OCI-LY3 (cell line): ENCODE results near the gene LETMD1.

ENCODE experiments used
- H2AFZ ChIP-seq: fragments of 200-600, 300-600 bp; shearing (Covaris generic); 2 replicates; pipeline ENCODE4 v1.6.0; 2014; ENCODE audit warnings: antibody characterized with exemption, low read depth, low read length
- H3K27ac ChIP-seq: fragments of 200-600, 300-600 bp; sonication (generic); 2 replicates; pipeline ENCODE4 v1.5.1; 2014; ENCODE audit warnings: mild to moderate bottlenecking, low read length, moderate library complexity, mixed read lengths
- H3K27me3 ChIP-seq: fragments of 200-600, 300-600 bp; sonication (generic); 2 replicates; pipeline ENCODE4 v1.6.1; 2014; ENCODE audit warnings: low read depth, low read length, mixed read lengths
- H3K36me3 ChIP-seq: fragments of 200-600, 300-600 bp; sonication (generic); replicated peaks from 2 replicates; pipeline ENCODE3; 2014; ENCODE audit warnings: low read depth, low read length, mixed read lengths
- H3K4me1 ChIP-seq: fragments of 300-600, 200-600 bp; sonication (generic); 2 replicates; pipeline ENCODE4 v1.6.1; 2014; ENCODE audit warnings: low read length, mixed read lengths
- H3K4me2 ChIP-seq: fragments of 200-600, 300-600 bp; sonication (generic); 2 replicates; pipeline ENCODE4 v1.6.1; 2014; ENCODE audit warnings: low read length, mixed read lengths
- H3K4me3 ChIP-seq: fragments of 300-600, 200-600 bp; sonication (generic); 2 replicates; pipeline ENCODE4 v1.5.1; 2014; ENCODE audit warnings: antibody characterized with exemption, mild to moderate bottlenecking, low read length, moderate library complexity
- H3K79me2 ChIP-seq: fragments of 300-600, 200-600 bp; shearing (Covaris generic); 2 replicates; pipeline ENCODE4 v1.6.1; 2014; ENCODE audit warnings: mild to moderate bottlenecking, low read length, mixed read lengths
- H3K9ac ChIP-seq: fragments of 300-600, 200-600 bp; shearing (Covaris generic); 2 replicates; pipeline ENCODE4 v1.6.0; 2014; ENCODE audit warnings: mild to moderate bottlenecking, low read length, moderate library complexity
- H3K9me3 ChIP-seq: fragments of 200-600, 300-600 bp; shearing (Covaris generic); 2 replicates; pipeline ENCODE4 v1.6.1; 2014; ENCODE audit warnings: low read length, mixed read lengths; ENCODE audit not compliant: insufficient read depth
- H4K20me1 ChIP-seq: fragments of 200-600, 300-600 bp; sonication (generic); 2 replicates; pipeline ENCODE4 v1.6.1; 2016; ENCODE audit warnings: low read length, mixed read lengths; ENCODE audit not compliant: insufficient read depth
- EZH2phosphoT487 ChIP-seq: fragments of 200-600 bp; shearing (Covaris generic); IDR thresholded peaks from 2 replicates; pipeline ENCODE4 v1.6.1; 2018; ENCODE audit warnings: antibody characterized with exemption, mixed run types, low read depth
- TF ChIP-seq, protein P1 (sequence below): fragments of 200-600, 300-600 bp; sonication (generic); IDR thresholded peaks from 2 replicates; pipeline ENCODE4 v1.5.1; 2014; ENCODE audit warnings: antibody characterized with exemption, low read length, low read depth

Gene LETMD1

GRCh38 chr12:51021694-51022093, 26.4 kb upstream of the LETMD1 start:
- TF ChIP-seq, protein P1, sequence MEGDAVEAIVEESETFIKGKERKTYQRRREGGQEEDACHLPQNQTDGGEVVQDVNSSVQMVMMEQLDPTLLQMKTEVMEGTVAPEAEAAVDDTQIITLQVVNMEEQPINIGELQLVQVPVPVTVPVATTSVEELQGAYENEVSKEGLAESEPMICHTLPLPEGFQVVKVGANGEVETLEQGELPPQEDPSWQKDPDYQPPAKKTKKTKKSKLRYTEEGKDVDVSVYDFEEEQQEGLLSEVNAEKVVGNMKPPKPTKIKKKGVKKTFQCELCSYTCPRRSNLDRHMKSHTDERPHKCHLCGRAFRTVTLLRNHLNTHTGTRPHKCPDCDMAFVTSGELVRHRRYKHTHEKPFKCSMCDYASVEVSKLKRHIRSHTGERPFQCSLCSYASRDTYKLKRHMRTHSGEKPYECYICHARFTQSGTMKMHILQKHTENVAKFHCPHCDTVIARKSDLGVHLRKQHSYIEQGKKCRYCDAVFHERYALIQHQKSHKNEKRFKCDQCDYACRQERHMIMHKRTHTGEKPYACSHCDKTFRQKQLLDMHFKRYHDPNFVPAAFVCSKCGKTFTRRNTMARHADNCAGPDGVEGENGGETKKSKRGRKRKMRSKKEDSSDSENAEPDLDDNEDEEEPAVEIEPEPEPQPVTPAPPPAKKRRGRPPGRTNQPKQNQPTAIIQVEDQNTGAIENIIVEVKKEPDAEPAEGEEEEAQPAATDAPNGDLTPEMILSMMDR: no peak
- no peak for TF ChIP-seq EZH2phosphoT487
- Histone ChIP-seq H3K27ac (no peak overlapping the region), H3K9ac (no peak overlapping the region), H3K79me2 (peaks cover 95% of the 10 kb centered on the region), H3K4me1 (peaks cover 29% of the 10 kb centered on the region), H3K27me3 (no peaks in the 10 kb centered on the region), H4K20me1 (peaks cover 11% of the 10 kb centered on the region), H3K4me2 (peak overlapping the region; percentile 27), H3K9me3 (no peaks in the 10 kb centered on the region), H3K4me3 (no peak overlapping the region), H3K36me3 (peaks cover 4% of the 10 kb centered on the region), H2AFZ (no peak overlapping the region)

DNA sequence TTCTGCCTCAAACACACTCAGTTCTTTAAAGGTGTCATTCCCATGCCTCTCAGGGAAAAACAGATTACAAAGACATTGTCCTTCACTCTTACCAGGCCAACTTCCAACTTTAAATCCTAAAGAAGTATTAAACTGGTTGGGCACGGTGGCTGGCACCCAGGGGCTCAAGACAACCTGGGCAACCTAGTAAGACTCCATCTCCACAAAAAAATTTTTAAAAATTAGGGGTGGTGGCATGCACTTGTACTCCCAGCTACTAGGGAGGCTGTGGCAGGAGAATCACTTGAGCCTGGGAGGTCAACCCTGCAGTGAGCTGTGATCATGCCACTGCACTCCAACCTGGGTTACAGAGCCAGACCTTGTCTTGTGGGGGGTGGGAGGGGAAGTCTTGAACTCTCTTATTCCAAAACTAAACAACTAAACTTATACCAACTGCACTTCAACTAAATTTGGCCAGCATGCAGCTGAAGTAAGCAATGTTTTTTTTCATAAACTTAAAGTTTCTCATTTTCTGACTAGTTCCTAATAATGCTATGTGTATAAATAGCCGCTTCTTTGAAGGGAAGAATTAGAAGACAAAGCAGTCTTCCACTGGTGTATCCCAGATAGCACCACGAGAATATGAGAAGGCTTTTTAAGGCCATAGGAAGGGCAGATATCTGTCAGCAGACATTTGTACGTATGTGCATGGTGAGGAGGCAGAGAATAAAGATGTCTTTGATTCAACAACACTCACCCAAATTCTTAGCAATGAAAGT, 24.3 kb upstream of the LETMD1 start:
- Histone ChIP-seq H3K79me2 (peaks cover 74% of the 10 kb centered on the region), H3K36me3 (peaks cover 4% of the 10 kb centered on the region), H3K9ac (peak overlapping the region; percentile 79), H2AFZ (no peak overlapping the region), H4K20me1 (peaks cover 7% of the 10 kb centered on the region), H3K9me3 (no peaks in the 10 kb centered on the region), H3K27me3 (peaks cover 3% of the 10 kb centered on the region; the same call in 1 of the 2 replicates), H3K27ac (peak overlapping the region; percentile 78), H3K4me1 (peaks cover 46% of the 10 kb centered on the region), H3K4me3 (peak overlapping the region; percentile 89), H3K4me2 (peak overlapping the region; percentile 83)
- TF ChIP-seq, protein P1: no peak
- TF ChIP-seq EZH2phosphoT487: no peak

DNA sequence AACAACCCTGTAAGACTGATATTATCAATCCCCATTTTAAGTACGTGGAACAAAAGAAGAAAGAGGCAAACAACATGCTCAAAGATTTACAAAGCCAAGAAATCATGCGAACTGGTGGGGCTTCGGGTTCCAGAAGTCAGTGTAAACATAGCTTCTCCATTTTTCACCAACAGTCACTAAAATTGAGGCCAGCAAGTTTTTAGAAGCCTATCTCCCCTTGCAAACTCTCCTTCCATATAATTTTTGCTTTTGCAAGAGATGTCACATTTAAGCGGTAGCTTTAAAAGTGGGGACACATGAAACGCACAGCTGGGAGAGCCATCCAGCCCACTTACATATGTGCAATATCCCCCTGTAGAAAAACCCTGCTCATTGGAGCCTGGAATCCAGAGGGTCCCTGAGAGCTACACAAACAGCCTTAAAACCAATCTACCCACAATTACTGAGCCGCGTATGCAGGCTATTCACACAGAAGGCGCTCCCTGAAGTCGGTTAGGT, 22.7 kb upstream of the LETMD1 start:
- TF ChIP-seq, protein P1: no peak
- TF ChIP-seq EZH2phosphoT487: no peak
- peak overlapping the region; percentile 78 for H3K27ac ChIP-seq
- no peaks in the 10 kb centered on the region for H3K9me3 ChIP-seq
- peaks cover 5% of the 10 kb centered on the region for H4K20me1 ChIP-seq
- peaks cover 46% of the 10 kb centered on the region for H3K4me1 ChIP-seq
- H3K4me2 ChIP-seq: peak overlapping the region; percentile 83
- H3K4me3 ChIP-seq: peak overlapping the region; percentile 89
- peak overlapping the region; percentile 20; the same call in 1 of the 2 replicates for H2AFZ ChIP-seq
- H3K36me3 ChIP-seq: peaks cover 4% of the 10 kb centered on the region
- H3K9ac ChIP-seq: peak overlapping the region; percentile 79
- peaks cover 4% of the 10 kb centered on the region; the same call in 1 of the 2 replicates for H3K27me3 ChIP-seq
- H3K79me2 ChIP-seq: peaks cover 58% of the 10 kb centered on the region

- Histone ChIP-seq H3K4me1 (peaks cover 46% of the 10 kb centered on the region), H3K36me3 (peaks cover 4% of the 10 kb centered on the region), H4K20me1 (peaks cover 5% of the 10 kb centered on the region), H3K4me2 (peak within 1 kb of the TSS; percentile 83), H3K27ac (peak within 1 kb of the TSS; percentile 78), H3K9me3 (no peaks in the 10 kb centered on the region), H3K9ac (peak within 1 kb of the TSS; percentile 79), H3K79me2 (peaks cover 51% of the 10 kb centered on the region), H3K4me3 (peak within 1 kb of the TSS; percentile 89), H2AFZ (peak within 1 kb of the TSS; percentile 50), H3K27me3 (peaks cover 4% of the 10 kb centered on the region; the same call in 1 of the 2 replicates)
- TF ChIP-seq, protein P1: no peak
- no peak for TF ChIP-seq EZH2phosphoT487
Observed at GRCh38 chr12:51025836-51026638, 22.1 kb upstream of the LETMD1 start, which contains the start of gene SLC11A2. Gene SLC11A2 (minus strand): TSS chr12:51026384. CDS start chr12:51010728, 15,656 bp downstream.
